ENCODE measurements around the gene WDR91.

Gene WDR91

GRCh38 chr7:135197906-135198655, 13.2 kb downstream of the WDR91 start:
- Histone ChIP-seq H2AK5ac (ENCODE audit: low read length) (no peak overlapping the region), H3K79me1 (ENCODE audit: low read length) (no peaks in the 10 kb centered on the region), H4K91ac (ENCODE audit: low read depth, low read length) (no peak overlapping the region), H3K4me3 (ENCODE audit: low read depth, low read length) (no peak overlapping the region), H3K9me3 (ENCODE audit: insufficient read depth, low read depth, low read length) (peaks cover 2% of the 10 kb centered on the region), H2BK12ac (ENCODE audit: low read length) (no peak overlapping the region), H3K18ac (ENCODE audit: low read length) (no peak overlapping the region), H3K4me2 (ENCODE audit: low read length) (no peak overlapping the region), H3K79me2 (ENCODE audit: control insufficient read depth, insufficient read depth, low read length, poor library complexity) (no peaks in the 10 kb centered on the region), H3K14ac (ENCODE audit: low read length) (no peak overlapping the region), H4K12ac (ENCODE audit: low read depth, low read length) (no peak overlapping the region), H3K27me3 (ENCODE audit: insufficient read depth, low read length) (no peaks in the 10 kb centered on the region), H2BK120ac (ENCODE audit: insufficient read depth, low read length, poor library complexity) (no peak overlapping the region), H2BK5ac (ENCODE audit: low read depth, low read length, poor library complexity) (no peak overlapping the region), H3K4me1 (ENCODE audit: control insufficient read depth in 1 of 2, insufficient read depth in 2 of 2, low read length in 2 of 2) (no peaks in the 10 kb centered on the region), H3K4ac (ENCODE audit: low read depth, low read length) (no peak overlapping the region), H3K9ac (ENCODE audit: low read length) (no peak overlapping the region), H3K36me3 (ENCODE audit: control insufficient read depth in 1 of 2, insufficient read depth in 2 of 2, low read length in 2 of 2) (peaks cover 38 to 43% of the 10 kb centered on the region in 2 experiments), H3K27ac (ENCODE audit: low read depth, low read length) (no peak overlapping the region), H4K8ac (ENCODE audit: low read depth, low read length) (no peak overlapping the region), H2AFZ (ENCODE audit: insufficient read depth, low read length, poor library complexity) (no peak overlapping the region), H3K23ac (ENCODE audit: low read length) (no peak overlapping the region)
- no CpG with 5 or more reads among the region's 15 CpGs for WGBS (ENCODE audit: extremely low coverage, insufficient coverage, insufficient read length)
- DNase-seq, result peak; percentile 75 to 90

DNA sequence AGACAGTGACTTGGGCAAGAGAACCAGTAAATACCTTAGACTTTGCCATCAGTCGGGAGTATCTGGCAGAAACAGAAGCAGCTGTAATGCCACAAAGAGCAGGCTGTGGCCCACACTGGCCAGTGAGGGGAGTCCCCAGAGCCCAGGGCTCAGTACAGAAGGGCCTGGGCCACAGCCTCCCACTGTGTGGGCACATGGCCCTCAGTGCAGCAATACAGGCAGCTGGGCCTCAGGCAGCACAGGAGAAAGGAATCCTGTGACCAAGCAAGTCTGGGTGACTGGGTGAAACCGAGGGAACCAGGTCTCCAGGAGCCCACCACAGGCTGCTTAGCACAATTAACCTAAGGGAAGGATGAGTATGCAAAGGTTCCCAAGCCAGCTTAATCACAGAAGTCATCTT, 14.0 kb downstream of the WDR91 start:
- Histone ChIP-seq H4K12ac (ENCODE audit: low read depth, low read length) (peak overlapping the region; percentile 5), H2BK120ac (ENCODE audit: insufficient read depth, low read length, poor library complexity) (no peak overlapping the region), H4K91ac (ENCODE audit: low read depth, low read length) (no peak overlapping the region), H4K8ac (ENCODE audit: low read depth, low read length) (no peak overlapping the region), H3K27me3 (ENCODE audit: insufficient read depth, low read length) (no peaks in the 10 kb centered on the region), H2BK5ac (ENCODE audit: low read depth, low read length, poor library complexity) (no peak overlapping the region), H3K4me1 (ENCODE audit: control insufficient read depth in 1 of 2, insufficient read depth in 2 of 2, low read length in 2 of 2) (no peaks in the 10 kb centered on the region), H3K4ac (ENCODE audit: low read depth, low read length) (no peak overlapping the region), H3K79me2 (ENCODE audit: control insufficient read depth, insufficient read depth, low read length, poor library complexity) (no peaks in the 10 kb centered on the region), H3K9ac (ENCODE audit: low read length) (no peak overlapping the region), H3K4me3 (ENCODE audit: low read depth, low read length) (no peak overlapping the region), H3K18ac (ENCODE audit: low read length) (no peak overlapping the region), H3K14ac (ENCODE audit: low read length) (no peak overlapping the region), H3K23ac (ENCODE audit: low read length) (no peak overlapping the region), H3K79me1 (ENCODE audit: low read length) (no peaks in the 10 kb centered on the region), H3K36me3 (ENCODE audit: control insufficient read depth in 1 of 2, insufficient read depth in 2 of 2, low read length in 2 of 2) (peaks cover 44 to 45% of the 10 kb centered on the region in 2 experiments), H3K27ac (ENCODE audit: low read depth, low read length) (no peak overlapping the region), H2BK12ac (ENCODE audit: low read length) (no peak overlapping the region), H2AK5ac (ENCODE audit: low read length) (no peak overlapping the region), H2AFZ (ENCODE audit: insufficient read depth, low read length, poor library complexity) (no peak overlapping the region), H3K4me2 (ENCODE audit: low read length) (no peak overlapping the region), H3K9me3 (ENCODE audit: insufficient read depth, low read depth, low read length) (peaks cover 2% of the 10 kb centered on the region)
- DNase-seq, result no peak
- no CpG with 5 or more reads among the region's 2 CpGs for WGBS (ENCODE audit: extremely low coverage, insufficient coverage, insufficient read length)

- H2BK120ac ChIP-seq (ENCODE audit: insufficient read depth, low read length, poor library complexity), result no peak overlapping the region
- no peak overlapping the region for H4K91ac ChIP-seq (ENCODE audit: low read depth, low read length)
- H2AFZ ChIP-seq (ENCODE audit: insufficient read depth, low read length, poor library complexity), result no peak overlapping the region
- no peaks in the 10 kb centered on the region for H3K4me1 ChIP-seq (ENCODE audit: control insufficient read depth in 1 of 2, insufficient read depth in 2 of 2, low read length in 2 of 2)
- H3K4me2 ChIP-seq (ENCODE audit: low read length), result no peak overlapping the region
- H4K12ac ChIP-seq (ENCODE audit: low read depth, low read length), result no peak overlapping the region
- H3K27ac ChIP-seq (ENCODE audit: low read depth, low read length), result no peak overlapping the region
- no peaks in the 10 kb centered on the region for H3K79me1 ChIP-seq (ENCODE audit: low read length)
- peaks cover 2% of the 10 kb centered on the region for H3K9me3 ChIP-seq (ENCODE audit: insufficient read depth, low read depth, low read length)
- peaks cover 46 to 47% of the 10 kb centered on the region in 2 experiments for H3K36me3 ChIP-seq (ENCODE audit: control insufficient read depth in 1 of 2, insufficient read depth in 2 of 2, low read length in 2 of 2)
- DNase-seq, result no peak
- H3K27me3 ChIP-seq (ENCODE audit: insufficient read depth, low read length), result no peaks in the 10 kb centered on the region
- no peak overlapping the region for H2AK5ac ChIP-seq (ENCODE audit: low read length)
- no peak overlapping the region for H3K9ac ChIP-seq (ENCODE audit: low read length)
- H2BK5ac ChIP-seq (ENCODE audit: low read depth, low read length, poor library complexity), result no peak overlapping the region
- H3K14ac ChIP-seq (ENCODE audit: low read length), result no peak overlapping the region
- no CpG with 5 or more reads among the region's 14 CpGs for WGBS (ENCODE audit: extremely low coverage, insufficient coverage, insufficient read length)
- no peak overlapping the region for H3K18ac ChIP-seq (ENCODE audit: low read length)
- H4K8ac ChIP-seq (ENCODE audit: low read depth, low read length), result no peak overlapping the region
- H3K4me3 ChIP-seq (ENCODE audit: low read depth, low read length), result no peak overlapping the region
- no peak overlapping the region for H3K4ac ChIP-seq (ENCODE audit: low read depth, low read length)
- H2BK12ac ChIP-seq (ENCODE audit: low read length), result no peak overlapping the region
- H3K23ac ChIP-seq (ENCODE audit: low read length), result no peak overlapping the region
- H3K79me2 ChIP-seq (ENCODE audit: control insufficient read depth, insufficient read depth, low read length, poor library complexity), result no peaks in the 10 kb centered on the region
These were observed 15.2 kb downstream of the WDR91 start for GRCh38 chr7:135195968-135196629.

- H3K27ac ChIP-seq (ENCODE audit: low read depth, low read length), result no peak overlapping the region
These were observed 16.2 kb downstream of the WDR91 start for GRCh38 chr7:135195156-135195555.

More at GRCh38 chr7:135195156-135195555, 16.2 kb downstream of the WDR91 start:
- H3K4ac ChIP-seq (ENCODE audit: low read depth, low read length), result no peak overlapping the region
- H2BK5ac ChIP-seq (ENCODE audit: low read depth, low read length, poor library complexity), result no peak overlapping the region
- no peak overlapping the region for H3K4me2 ChIP-seq (ENCODE audit: low read length)
- peaks cover 2% of the 10 kb centered on the region for H3K9me3 ChIP-seq (ENCODE audit: insufficient read depth, low read depth, low read length)
- H3K4me1 ChIP-seq (ENCODE audit: control insufficient read depth in 1 of 2, insufficient read depth in 2 of 2, low read length in 2 of 2), result no peaks in the 10 kb centered on the region
- no peak for DNase-seq
- no peaks in the 10 kb centered on the region for H3K79me1 ChIP-seq (ENCODE audit: low read length)
- no peak overlapping the region for H3K9ac ChIP-seq (ENCODE audit: low read length)
- no peak overlapping the region for H3K23ac ChIP-seq (ENCODE audit: low read length)
- H2AFZ ChIP-seq (ENCODE audit: insufficient read depth, low read length, poor library complexity), result no peak overlapping the region
- H2BK120ac ChIP-seq (ENCODE audit: insufficient read depth, low read length, poor library complexity), result no peak overlapping the region
- H3K14ac ChIP-seq (ENCODE audit: low read length), result no peak overlapping the region
- no peaks in the 10 kb centered on the region for H3K27me3 ChIP-seq (ENCODE audit: insufficient read depth, low read length)
- H4K12ac ChIP-seq (ENCODE audit: low read depth, low read length), result no peak overlapping the region
- no peak overlapping the region for H2AK5ac ChIP-seq (ENCODE audit: low read length)
- no peak overlapping the region for H4K8ac ChIP-seq (ENCODE audit: low read depth, low read length)
- H3K4me3 ChIP-seq (ENCODE audit: low read depth, low read length), result no peak overlapping the region
- WGBS (ENCODE audit: extremely low coverage, insufficient coverage, insufficient read length), result no CpG with 5 or more reads among the region's 4 CpGs
- H3K79me2 ChIP-seq (ENCODE audit: control insufficient read depth, insufficient read depth, low read length, poor library complexity), result no peaks in the 10 kb centered on the region
- H2BK12ac ChIP-seq (ENCODE audit: low read length), result no peak overlapping the region
- H3K36me3 ChIP-seq (ENCODE audit: control insufficient read depth in 1 of 2, insufficient read depth in 2 of 2, low read length in 2 of 2), result peaks cover 46 to 47% of the 10 kb centered on the region in 2 experiments
- H3K18ac ChIP-seq (ENCODE audit: low read length), result no peak overlapping the region
- no peak overlapping the region for H4K91ac ChIP-seq (ENCODE audit: low read depth, low read length)

Measured in trophoblast cell (in vitro differentiated cells and primary cell).